Central memory CD8-positive, alpha-beta T cell (primary cell): ENCODE measurements around the gene USP12.
A peak's percentile ranks its signal among the peaks of the same experiment; 100 is the strongest.

Experiments used
- ATAC-seq: fragments of 150-1000 bp; cut with Tn5 transposase; replicated peaks from 2 replicates; pipeline ENCODE4 v1.10.0; 2022; ENCODE audit warnings: mild to moderate bottlenecking, moderate FRiP score, moderate number of reproducible peaks; ENCODE audit not compliant: poor library complexity, severe bottlenecking; ENCODE audit errors: extremely low read depth
- DNase-seq, 2 donors: peaks; one replicate each; pipeline ENCODE4 v3.0.0; 2021; ENCODE audit warnings: low spot score in 2 of 2
- H3K27ac Mint-ChIP-seq: one replicate; pipeline ENCODE4 v1.8.0; 2022; ENCODE audit warnings: low read depth, mild to moderate bottlenecking, moderate library complexity, mixed read lengths
- H3K27me3 Mint-ChIP-seq: one replicate; pipeline ENCODE4 v1.8.0; 2022; ENCODE audit warnings: mixed read lengths
- H3K36me3 Mint-ChIP-seq: one replicate; pipeline ENCODE4 v1.8.0; 2022; ENCODE audit warnings: mild to moderate bottlenecking, moderate library complexity, mixed read lengths; ENCODE audit not compliant: insufficient read depth
- H3K4me1 Mint-ChIP-seq: one replicate; pipeline ENCODE4 v1.8.0; 2022; ENCODE audit warnings: mixed read lengths
- H3K4me3 Mint-ChIP-seq: one replicate; pipeline ENCODE4 v1.8.0; 2022; ENCODE audit warnings: mild to moderate bottlenecking, moderate library complexity, mixed read lengths
- H3K9me3 Mint-ChIP-seq: one replicate; pipeline ENCODE4 v1.8.0; 2022; ENCODE audit warnings: mixed read lengths

Gene USP12

GRCh38 chr13:27122036-27122435 is 49.6 kb downstream of the USP12 start:
- ATAC-seq (no peak), DNase-seq (no peak)
- H3K27ac Mint-ChIP-seq: no peak overlapping the region
- no peak overlapping the region for H3K4me3 Mint-ChIP-seq
- peaks cover 60% of the 10 kb centered on the region for H3K4me1 Mint-ChIP-seq
- no peaks in the 10 kb centered on the region for H3K27me3 Mint-ChIP-seq
- peaks cover 9% of the 10 kb centered on the region for H3K36me3 Mint-ChIP-seq
- H3K9me3 Mint-ChIP-seq: peaks cover 5% of the 10 kb centered on the region

- Mint-ChIP-seq H3K4me3 (no peak overlapping the region), H3K27ac (peak overlapping the region; percentile 61), H3K27me3 (no peaks in the 10 kb centered on the region), H3K9me3 (peaks cover 5% of the 10 kb centered on the region), H3K4me1 (peaks cover 49% of the 10 kb centered on the region), H3K36me3 (peaks cover 11% of the 10 kb centered on the region)
- DNase-seq (no peak), ATAC-seq (no peak)
Observed at GRCh38 chr13:27120811-27121210, 50.8 kb downstream of the USP12 start.

GRCh38 chr13:27120011-27120410 is 51.6 kb downstream of the USP12 start:
- Mint-ChIP-seq H3K27ac (no peak overlapping the region), H3K4me3 (no peak overlapping the region), H3K36me3 (peaks cover 17% of the 10 kb centered on the region), H3K9me3 (peaks cover 5% of the 10 kb centered on the region), H3K27me3 (no peaks in the 10 kb centered on the region), H3K4me1 (peaks cover 41% of the 10 kb centered on the region)
- ATAC-seq: no peak
- no peak for DNase-seq

- Mint-ChIP-seq H3K36me3 (peaks cover 18% of the 10 kb centered on the region), H3K27ac (no peak overlapping the region), H3K27me3 (no peaks in the 10 kb centered on the region), H3K4me1 (peaks cover 41% of the 10 kb centered on the region), H3K4me3 (no peak overlapping the region), H3K9me3 (peaks cover 3% of the 10 kb centered on the region)
- ATAC-seq: no peak
- DNase-seq: no peak
Observed at GRCh38 chr13:27118428-27119054, 53.1 kb downstream of the USP12 start.

- Mint-ChIP-seq H3K4me3 (no peak overlapping the region), H3K36me3 (peaks cover 16% of the 10 kb centered on the region), H3K27me3 (no peaks in the 10 kb centered on the region), H3K9me3 (no peaks in the 10 kb centered on the region), H3K4me1 (peaks cover 42% of the 10 kb centered on the region), H3K27ac (no peak overlapping the region)
- no peak for DNase-seq
- no peak for ATAC-seq
Observed at GRCh38 chr13:27117952-27118351, 53.7 kb downstream of the USP12 start.

GRCh38 chr13:27117158-27117557 is 54.5 kb downstream of the USP12 start:
- no peaks in the 10 kb centered on the region for H3K27me3 Mint-ChIP-seq
- ATAC-seq (no peak), DNase-seq (no peak)
- H3K4me3 Mint-ChIP-seq: no peak overlapping the region
- H3K9me3 Mint-ChIP-seq: no peaks in the 10 kb centered on the region
- H3K4me1 Mint-ChIP-seq: peaks cover 42% of the 10 kb centered on the region
- H3K36me3 Mint-ChIP-seq: peaks cover 17% of the 10 kb centered on the region
- H3K27ac Mint-ChIP-seq: peak overlapping the region; percentile 19

- Mint-ChIP-seq H3K4me1 (peaks cover 15% of the 10 kb centered on the region), H3K36me3 (peaks cover 14% of the 10 kb centered on the region), H3K27ac (no peak overlapping the region), H3K4me3 (no peak overlapping the region), H3K9me3 (no peaks in the 10 kb centered on the region), H3K27me3 (no peaks in the 10 kb centered on the region)
- ATAC-seq (no peak), DNase-seq (no peak)
Observed at GRCh38 chr13:27113436-27113835, 58.2 kb downstream of the USP12 start.

GRCh38 chr13:27112006-27112405 is 59.6 kb downstream of the USP12 start:
- Mint-ChIP-seq H3K36me3 (peaks cover 14% of the 10 kb centered on the region), H3K4me1 (peaks cover 6% of the 10 kb centered on the region), H3K27ac (peak overlapping the region; percentile 44), H3K27me3 (no peaks in the 10 kb centered on the region), H3K4me3 (no peak overlapping the region), H3K9me3 (no peaks in the 10 kb centered on the region)
- no peak for DNase-seq
- no peak for ATAC-seq

- no peak for DNase-seq
- peaks cover 6% of the 10 kb centered on the region for H3K4me1 Mint-ChIP-seq
- no peak overlapping the region for H3K4me3 Mint-ChIP-seq
- H3K27ac Mint-ChIP-seq: no peak overlapping the region
- ATAC-seq: no peak
- H3K9me3 Mint-ChIP-seq: no peaks in the 10 kb centered on the region
- H3K27me3 Mint-ChIP-seq: no peaks in the 10 kb centered on the region
- H3K36me3 Mint-ChIP-seq: peaks cover 7% of the 10 kb centered on the region
Observed at GRCh38 chr13:27110056-27110746, 61.4 kb downstream of the USP12 start.

- no peaks in the 10 kb centered on the region for H3K27me3 Mint-ChIP-seq
Observed at GRCh38 chr13:27106144-27106543, 65.5 kb downstream of the USP12 start.

GRCh38 chr13:27104606-27105005 is 67.0 kb downstream of the USP12 start:
- ATAC-seq: no peak
- no peaks in the 10 kb centered on the region for H3K27me3 Mint-ChIP-seq
- H3K4me1 Mint-ChIP-seq: peaks cover 10% of the 10 kb centered on the region
- H3K36me3 Mint-ChIP-seq: peaks cover 6% of the 10 kb centered on the region
- no peak overlapping the region for H3K27ac Mint-ChIP-seq
- H3K4me3 Mint-ChIP-seq: no peak overlapping the region
- H3K9me3 Mint-ChIP-seq: no peaks in the 10 kb centered on the region
- DNase-seq: no peak

More at GRCh38 chr13:27106144-27106543, 65.5 kb downstream of the USP12 start:
- no peaks in the 10 kb centered on the region for H3K9me3 Mint-ChIP-seq
- DNase-seq (no peak), ATAC-seq (no peak)
- H3K36me3 Mint-ChIP-seq: peaks cover 3% of the 10 kb centered on the region
- H3K4me3 Mint-ChIP-seq: no peak overlapping the region
- H3K27ac Mint-ChIP-seq: peak overlapping the region; percentile 52
- H3K4me1 Mint-ChIP-seq: no peaks in the 10 kb centered on the region

GRCh38 chr13:27101847-27102246 is 69.8 kb downstream of the USP12 start:
- Mint-ChIP-seq H3K4me1 (peaks cover 19% of the 10 kb centered on the region), H3K36me3 (peaks cover 11% of the 10 kb centered on the region), H3K27ac (peak overlapping the region; percentile 14), H3K4me3 (no peak overlapping the region), H3K27me3 (no peaks in the 10 kb centered on the region), H3K9me3 (no peaks in the 10 kb centered on the region)
- ATAC-seq (no peak), DNase-seq (no peak)

- no peaks in the 10 kb centered on the region for H3K27me3 Mint-ChIP-seq
- H3K4me3 Mint-ChIP-seq: no peak overlapping the region
- H3K4me1 Mint-ChIP-seq: peaks cover 19% of the 10 kb centered on the region
- ATAC-seq (no peak), DNase-seq (no peak)
- H3K27ac Mint-ChIP-seq: no peak overlapping the region
- no peaks in the 10 kb centered on the region for H3K9me3 Mint-ChIP-seq
- peaks cover 11% of the 10 kb centered on the region for H3K36me3 Mint-ChIP-seq
Observed at GRCh38 chr13:27101289-27101688, 70.3 kb downstream of the USP12 start.
